Esophagus muscularis mucosa (tissue), 3 donors: ENCODE results near the gene SLC4A3.

Experiments used
- CTCF ChIP-seq, 3 experiments: fragments of 200-600 bp in 2 of 3; fragments of 450-650 bp in 1 of 3; sonication (generic) in 2 of 3; IDR thresholded peaks; one replicate each; pipeline ENCODE4 v1.5.1; 2017 to 2019; ENCODE audit warnings: antibody characterized with exemption in 3 of 3, mild to moderate bottlenecking in 2 of 3, moderate library complexity in 1 of 3
- POLR2AphosphoS5 ChIP-seq, 2 donors: sonication (generic); formaldehyde crosslinking; IDR thresholded peaks; one replicate each; pipeline ENCODE4 v1.6.1; 2017; ENCODE audit warnings: antibody characterized with exemption in 2 of 2

GRCh38 chr2:219581346-219581745, 46.1 kb upstream of the SLC4A3 start:
- no peak for TF ChIP-seq CTCF (IDR thresholded peaks at IDR 0.05)
- TF ChIP-seq POLR2AphosphoS5 (IDR thresholded peaks at IDR 0.05) = no peak
